Loucy (cell line): ENCODE measurements around the gene REPS2.

Experiments
- H2AFZ ChIP-seq: fragments of 200-600 bp; sonication (generic); 2 replicates; pipeline ENCODE4 v1.6.0; 2016; ENCODE audit warnings: antibody characterized with exemption, mild to moderate bottlenecking, low read length, moderate library complexity
- H3F3A ChIP-seq: fragments of 200-600 bp; 2 replicates; pipeline ENCODE4 v1.6.0; 2016; ENCODE audit warnings: antibody characterized with exemption, low read depth, mild to moderate bottlenecking
- H3K27me3 ChIP-seq: fragments of 200-600 bp; sonication (generic); 2 replicates; pipeline ENCODE4 v1.6.1; 2014; ENCODE audit warnings: low read length, mild to moderate bottlenecking; ENCODE audit not compliant: insufficient read depth, poor library complexity, severe bottlenecking
- H3K36me3 ChIP-seq: fragments of 200-600 bp; sonication (generic); 2 replicates; pipeline ENCODE4 v1.6.1; 2016; ENCODE audit warnings: low read length; ENCODE audit not compliant: insufficient read depth
- H3K4me1 ChIP-seq: fragments of 200-600 bp; sonication (generic); 2 replicates; pipeline ENCODE4 v1.5.1; 2014; ENCODE audit warnings: low read length, mild to moderate bottlenecking; ENCODE audit not compliant: insufficient read depth, poor library complexity, severe bottlenecking
- H3K4me2 ChIP-seq: fragments of 200-600 bp; sonication (generic); 2 replicates; pipeline ENCODE4 v1.6.0; 2014; ENCODE audit warnings: antibody characterized with exemption, low read length, low read depth, mild to moderate bottlenecking; ENCODE audit not compliant: poor library complexity, severe bottlenecking
- H3K4me3 ChIP-seq: fragments of 200-600 bp; sonication (generic); 2 replicates; pipeline ENCODE4 v1.5.1; 2014; ENCODE audit warnings: low read length, mild to moderate bottlenecking, mixed read lengths; ENCODE audit not compliant: poor library complexity, severe bottlenecking
- H3K79me2 ChIP-seq: fragments of 200-600 bp; sonication (generic); 2 replicates; pipeline ENCODE4 v1.6.1; 2014; ENCODE audit warnings: low read length; ENCODE audit not compliant: insufficient read depth
- H3K9ac ChIP-seq: fragments of 200-600 bp; sonication (generic); 2 replicates; pipeline ENCODE4 v1.6.0; 2014; ENCODE audit warnings: mild to moderate bottlenecking, low read depth, low read length, moderate library complexity; ENCODE audit not compliant: poor library complexity, severe bottlenecking
- H3K9me2 ChIP-seq: fragments of 200-600 bp; sonication (generic); replicated peaks from 2 replicates; pipeline ENCODE4 v1.6.1; 2016; ENCODE audit warnings: low read depth, low read length, mixed read lengths
- H3K9me3 ChIP-seq: fragments of 200-600 bp; sonication (generic); 2 replicates; pipeline ENCODE4 v1.6.1; 2014; ENCODE audit warnings: mild to moderate bottlenecking, antibody characterized with exemption, low read length, low read depth; ENCODE audit not compliant: insufficient read depth
- H4K20me1 ChIP-seq: fragments of 200-600 bp; sonication (generic); 2 replicates; pipeline ENCODE4 v1.6.0; 2014; ENCODE audit warnings: antibody characterized with exemption, low read length, mild to moderate bottlenecking; ENCODE audit not compliant: insufficient read depth, poor library complexity, severe bottlenecking
- EZH2phosphoT487 ChIP-seq: fragments of 200-600 bp; IDR thresholded peaks from 2 replicates; pipeline ENCODE4 v1.6.1; 2018; ENCODE audit warnings: antibody characterized with exemption, mild to moderate bottlenecking, moderate library complexity, borderline replicate concordance
- TF ChIP-seq, protein P1 (sequence below): fragments of 200-600 bp; sonication (generic); conservative IDR thresholded peaks from 2 replicates; pipeline ENCODE4 v1.5.1; 2014; ENCODE audit warnings: mild to moderate bottlenecking, antibody characterized with exemption, low read length

The REPS2 gene

DNA sequence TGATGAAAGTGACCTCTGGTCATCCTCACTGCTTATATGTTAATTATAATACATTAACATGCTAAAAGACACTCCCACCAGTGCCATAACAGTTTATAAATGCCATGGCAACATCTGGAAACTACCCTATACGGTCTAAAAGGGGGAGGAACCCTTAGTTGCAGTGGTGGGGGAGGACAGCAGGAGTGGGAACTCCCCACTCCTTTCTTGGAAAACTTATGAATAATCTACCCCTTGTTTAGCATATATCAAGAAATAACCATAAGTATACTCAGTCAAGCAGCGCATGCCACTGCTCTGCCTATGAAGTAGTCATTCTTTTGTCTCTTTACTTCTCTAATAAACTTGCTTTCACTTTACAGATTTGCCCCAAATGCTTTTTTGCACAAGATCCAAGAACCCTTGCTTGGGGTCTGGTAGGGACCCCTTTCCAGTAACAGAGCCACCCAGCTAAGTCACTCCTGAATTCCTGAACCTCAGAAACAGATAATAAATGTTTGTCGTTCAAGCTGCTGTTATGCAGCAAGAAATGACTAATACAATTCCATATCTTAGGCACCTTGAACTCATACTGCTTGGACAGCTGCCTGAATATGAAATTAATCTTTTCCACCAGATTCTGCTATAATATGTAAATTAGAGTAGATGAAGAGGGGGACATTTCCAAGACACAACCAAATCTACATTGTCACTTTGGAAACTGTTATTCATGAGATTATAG lies 14.4 kb upstream of the REPS2 start:
- H3K9ac ChIP-seq, result no peak overlapping the region
- H3K4me3 ChIP-seq, result no peak overlapping the region
- no peaks in the 10 kb centered on the region for H3F3A ChIP-seq
- H3K4me1 ChIP-seq, result no peaks in the 10 kb centered on the region
- no peak overlapping the region for H2AFZ ChIP-seq
- H3K36me3 ChIP-seq, result no peaks in the 10 kb centered on the region
- H3K4me2 ChIP-seq, result no peak overlapping the region
- H3K9me2 ChIP-seq, result no peaks in the 10 kb centered on the region
- no peaks in the 10 kb centered on the region for H4K20me1 ChIP-seq
- no peaks in the 10 kb centered on the region for H3K79me2 ChIP-seq
- TF ChIP-seq, protein P1, sequence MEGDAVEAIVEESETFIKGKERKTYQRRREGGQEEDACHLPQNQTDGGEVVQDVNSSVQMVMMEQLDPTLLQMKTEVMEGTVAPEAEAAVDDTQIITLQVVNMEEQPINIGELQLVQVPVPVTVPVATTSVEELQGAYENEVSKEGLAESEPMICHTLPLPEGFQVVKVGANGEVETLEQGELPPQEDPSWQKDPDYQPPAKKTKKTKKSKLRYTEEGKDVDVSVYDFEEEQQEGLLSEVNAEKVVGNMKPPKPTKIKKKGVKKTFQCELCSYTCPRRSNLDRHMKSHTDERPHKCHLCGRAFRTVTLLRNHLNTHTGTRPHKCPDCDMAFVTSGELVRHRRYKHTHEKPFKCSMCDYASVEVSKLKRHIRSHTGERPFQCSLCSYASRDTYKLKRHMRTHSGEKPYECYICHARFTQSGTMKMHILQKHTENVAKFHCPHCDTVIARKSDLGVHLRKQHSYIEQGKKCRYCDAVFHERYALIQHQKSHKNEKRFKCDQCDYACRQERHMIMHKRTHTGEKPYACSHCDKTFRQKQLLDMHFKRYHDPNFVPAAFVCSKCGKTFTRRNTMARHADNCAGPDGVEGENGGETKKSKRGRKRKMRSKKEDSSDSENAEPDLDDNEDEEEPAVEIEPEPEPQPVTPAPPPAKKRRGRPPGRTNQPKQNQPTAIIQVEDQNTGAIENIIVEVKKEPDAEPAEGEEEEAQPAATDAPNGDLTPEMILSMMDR, result no peak
- no peak for TF ChIP-seq EZH2phosphoT487
- H3K27me3 ChIP-seq, result no peaks in the 10 kb centered on the region
- H3K9me3 ChIP-seq, result no peaks in the 10 kb centered on the region

DNA sequence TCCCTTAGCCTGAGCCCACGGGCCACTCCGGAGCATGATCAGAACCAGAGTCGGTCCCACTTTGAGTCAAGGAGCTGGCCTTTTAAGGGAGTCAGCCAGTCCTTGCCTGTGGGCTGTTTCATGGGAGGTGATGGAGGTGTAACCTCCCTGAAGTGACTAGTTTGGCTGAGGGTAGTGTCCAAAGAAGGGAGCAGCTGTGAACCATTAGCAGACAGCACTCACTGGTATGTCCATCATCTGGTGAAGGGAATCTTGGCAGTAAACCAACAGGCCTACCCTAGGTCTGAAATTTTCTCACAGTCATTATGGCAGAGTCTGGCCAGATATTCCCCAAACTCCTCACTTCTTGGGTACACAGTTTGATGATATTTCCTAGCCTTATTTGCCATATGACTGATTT lies 12.3 kb upstream of the REPS2 start:
- Histone ChIP-seq H3K9me2 (no peaks in the 10 kb centered on the region), H3K9me3 (no peaks in the 10 kb centered on the region), H3K4me3 (no peak overlapping the region), H2AFZ (no peak overlapping the region), H3K4me2 (no peak overlapping the region), H4K20me1 (no peaks in the 10 kb centered on the region), H3K79me2 (no peaks in the 10 kb centered on the region), H3K4me1 (no peaks in the 10 kb centered on the region), H3F3A (no peaks in the 10 kb centered on the region), H3K27me3 (no peaks in the 10 kb centered on the region), H3K36me3 (no peaks in the 10 kb centered on the region), H3K9ac (no peak overlapping the region)
- TF ChIP-seq EZH2phosphoT487, result no peak
- TF ChIP-seq, protein P1, result no peak

DNA sequence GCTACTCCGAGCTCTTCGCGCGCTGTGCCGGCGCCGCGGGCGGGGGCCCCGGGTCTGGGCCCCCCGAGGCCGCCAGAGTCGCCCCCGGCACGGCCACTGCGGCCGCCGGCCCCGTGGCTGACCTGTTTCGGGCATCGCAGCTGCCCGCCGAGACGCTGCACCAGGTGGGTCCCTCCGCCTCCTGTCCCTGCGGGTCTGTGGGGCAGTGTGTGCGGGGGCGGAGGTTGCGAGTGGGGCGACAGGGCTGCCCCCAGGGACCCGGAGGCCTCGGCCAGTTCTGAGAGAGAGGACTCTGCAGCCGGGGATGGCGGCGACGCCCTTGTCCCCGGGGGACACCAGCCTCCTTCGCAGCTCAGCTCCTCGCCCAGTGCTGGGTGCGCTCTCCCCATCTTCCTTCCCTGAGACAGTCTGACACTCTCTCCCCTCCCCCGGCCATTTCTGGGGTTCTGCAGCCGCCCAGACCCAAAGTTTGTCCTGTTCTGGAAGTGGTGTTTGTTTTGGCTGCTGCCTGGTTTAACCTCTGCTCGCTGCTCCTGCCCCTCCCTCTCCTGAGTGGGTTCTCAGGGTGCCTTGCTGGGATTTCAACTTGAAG lies 609 bp downstream of the REPS2 start:
- Histone ChIP-seq H3K36me3 (no peaks in the 10 kb centered on the region), H2AFZ (no peak overlapping the region), H3K4me3 (no peak overlapping the region), H3K9me3 (no peaks in the 10 kb centered on the region), H3K4me1 (no peaks in the 10 kb centered on the region), H3K27me3 (no peaks in the 10 kb centered on the region), H3K9me2 (no peaks in the 10 kb centered on the region), H3K9ac (no peak overlapping the region), H3F3A (no peaks in the 10 kb centered on the region), H3K79me2 (no peaks in the 10 kb centered on the region), H3K4me2 (no peak overlapping the region), H4K20me1 (no peaks in the 10 kb centered on the region)
- no peak for TF ChIP-seq EZH2phosphoT487
- TF ChIP-seq, protein P1, result no peak
